H1 (cell line): ENCODE measurements around the gene DHX32. TPM values are rescaled to one million over a fixed set of nuclear protein-coding genes. Genes with fewer than 3 reads are reported as not detected.

ENCODE experiments used
- CTCF ChIA-PET: fragments of 300-600 bp; sonication (Branson Sonifier 250); formaldehyde crosslinking; loops from one replicate; lab custom pipeline; 2021; ENCODE audit not compliant: partially characterized antibody; lab: Charles Lee
- POLR2A ChIA-PET: fragments of 300-600 bp; sonication (Branson Sonifier 250); formaldehyde crosslinking; loops from one replicate; lab custom pipeline; 2021; ENCODE audit warnings: inconsistent platforms; ENCODE audit not compliant: partially characterized antibody; lab: Charles Lee
- DNase-seq, 2 experiments: peaks; one replicate each; pipeline versions ENCODE4 v3.0.0 to v3.0.0-alpha.2; 2010 to 2022; ENCODE audit warnings: low spot score in 2 of 2, low read depth in 1 of 2, mixed read lengths in 1 of 2
- FAIRE-seq: peaks from 2 replicates; lab custom pipeline; 2011; peaks lifted over from hg19 to GRCh38; lab: Jason Lieb, UNC
- H2AFZ ChIP-seq: 2 replicates; pipeline ENCODE4 v1.8.1; 2012; ENCODE audit warnings: low read length, inconsistent platforms
- H2AK5ac ChIP-seq: 2 replicates; pipeline ENCODE4 v1.6.1; 2013; ENCODE audit warnings: low read depth, low read length
- H2BK120ac ChIP-seq: replicated peaks from 2 replicates; pipeline ENCODE3; 2013; ENCODE audit warnings: low read depth, low read length, inconsistent platforms
- H2BK12ac ChIP-seq: 2 replicates; pipeline ENCODE4 v1.6.1; 2013; ENCODE audit warnings: low read depth, low read length
- H2BK15ac ChIP-seq: 2 replicates; pipeline ENCODE4 v1.6.1; 2013; ENCODE audit warnings: low read length
- H2BK20ac ChIP-seq: 2 replicates; pipeline ENCODE4 v1.6.1; 2013; ENCODE audit warnings: low read length
- H2BK5ac ChIP-seq: 2 replicates; pipeline ENCODE4 v1.6.1; 2013; ENCODE audit warnings: low read depth, low read length
- H3K14ac ChIP-seq: 2 replicates; pipeline ENCODE4 v1.6.1; 2013; ENCODE audit warnings: inconsistent platforms; ENCODE audit not compliant: insufficient read length
- H3K18ac ChIP-seq: 2 replicates; pipeline ENCODE4 v1.6.1; 2013; ENCODE audit warnings: low read length; ENCODE audit errors: extremely low read depth
- H3K23ac ChIP-seq: 2 replicates; pipeline ENCODE4 v1.6.1; 2013; ENCODE audit warnings: inconsistent platforms; ENCODE audit not compliant: insufficient read length
- H3K23me2 ChIP-seq: 2 replicates; pipeline ENCODE4 v1.6.1; 2013; ENCODE audit warnings: low read depth, low read length
- H3K27ac ChIP-seq: 2 replicates; pipeline ENCODE4 v1.6.1; 2011; ENCODE audit warnings: low read depth, low read length, inconsistent platforms
- H3K27me3 ChIP-seq, 4 experiments: replicated peaks in 1 of 4; 1 replicate in 1 of 4; 2 replicates in 3 of 4; pipeline versions ENCODE4 v1.6.1 to v1.8.1; 2011 to 2013; ENCODE audit warnings: low read length in 3 of 4, mild to moderate bottlenecking in 3 of 4, inconsistent platforms in 2 of 4, mixed read lengths in 2 of 4, moderate library complexity in 1 of 4; ENCODE audit not compliant: control insufficient read depth in 3 of 4, insufficient read depth in 3 of 4; ENCODE audit errors: extremely low read depth in 1 of 4
- H3K36me3 ChIP-seq, 4 experiments: 2 replicates each; pipeline versions ENCODE4 v1.6.1 to v1.8.1; 2011 to 2013; ENCODE audit warnings: mild to moderate bottlenecking in 4 of 4, low read length in 3 of 4, moderate library complexity in 2 of 4, control low read depth in 1 of 4, inconsistent platforms in 1 of 4; ENCODE audit not compliant: insufficient read depth in 4 of 4, control insufficient read depth in 2 of 4
- H3K4ac ChIP-seq: replicated peaks from 2 replicates; pipeline ENCODE3; 2013; ENCODE audit warnings: low read length, low read depth, mixed read lengths, inconsistent platforms; ENCODE audit not compliant: insufficient read length
- H3K4me1 ChIP-seq, 4 experiments: replicated peaks in 1 of 4; 1 replicate in 1 of 4; 2 replicates in 3 of 4; pipeline versions ENCODE4 v1.6.1 to v1.8.1; 2011 to 2013; ENCODE audit warnings: low read length in 3 of 4, inconsistent platforms in 2 of 4, mixed read lengths in 1 of 4; ENCODE audit not compliant: insufficient read depth in 4 of 4, control insufficient read depth in 3 of 4
- H3K4me2 ChIP-seq, 2 experiments: 2 replicates each; pipeline versions ENCODE4 v1.6.1 to v1.8.1; 2011 to 2013; ENCODE audit warnings: low read depth in 2 of 2, low read length in 2 of 2, control low read depth in 1 of 2, inconsistent platforms in 1 of 2, mild to moderate bottlenecking in 1 of 2; ENCODE audit not compliant: insufficient read depth in 1 of 2
- H3K4me3 ChIP-seq, 4 experiments: fragments of 200-600, 300-600 bp in 1 of 4; sonication (generic), shearing (Covaris generic), sonication (Bioruptor Twin) in 1 of 4; 2 replicates each; pipeline versions ENCODE4 v1.5.1 to v1.8.1; 2011 to 2016; ENCODE audit warnings: low read length in 4 of 4, low read depth in 3 of 4, control low read depth in 2 of 4, inconsistent platforms in 2 of 4, mild to moderate bottlenecking in 2 of 4, mixed read lengths in 1 of 4, moderate library complexity in 1 of 4; ENCODE audit not compliant: insufficient read depth in 2 of 4; ENCODE audit errors: extremely low read depth in 1 of 4
- H3K56ac ChIP-seq: replicated peaks from 2 replicates; pipeline ENCODE3; 2013; ENCODE audit warnings: low read depth, mild to moderate bottlenecking, mixed read lengths, low read length, inconsistent platforms; ENCODE audit not compliant: insufficient read length
- H3K79me1 ChIP-seq: 2 replicates; pipeline ENCODE4 v1.6.1; 2013; ENCODE audit warnings: low read depth, low read length, control low read depth
- H3K79me2 ChIP-seq, 2 experiments: 2 replicates each; pipeline versions ENCODE4 v1.6.1 to v1.8.1; 2012 to 2013; ENCODE audit warnings: low read length in 2 of 2, mild to moderate bottlenecking in 2 of 2, inconsistent platforms in 1 of 2; ENCODE audit not compliant: insufficient read depth in 2 of 2, control insufficient read depth in 1 of 2
- H3K9ac ChIP-seq, 4 experiments: replicated peaks in 1 of 4; 1 replicate in 1 of 4; 2 replicates in 3 of 4; pipeline versions ENCODE4 v1.6.1 to v1.8.1; 2011 to 2013; ENCODE audit warnings: low read depth in 3 of 4, low read length in 3 of 4, control low read depth in 2 of 4, mild to moderate bottlenecking in 2 of 4, moderate library complexity in 2 of 4, inconsistent platforms in 1 of 4; ENCODE audit errors: extremely low read depth in 1 of 4
- H3K9me3 ChIP-seq, 2 experiments: 2 replicates each; pipeline versions ENCODE4 v1.6.1 to v1.8.1; 2012 to 2013; ENCODE audit warnings: mild to moderate bottlenecking in 2 of 2, moderate library complexity in 2 of 2, control low read depth in 1 of 2, inconsistent platforms in 1 of 2, low read depth in 1 of 2, low read length in 1 of 2, mixed read lengths in 1 of 2; ENCODE audit not compliant: insufficient read depth in 2 of 2
- H4K20me1 ChIP-seq, 2 experiments: replicated peaks in 1 of 2; 2 replicates each; pipeline versions ENCODE3 to v1.8.1; 2011 to 2013; ENCODE audit warnings: inconsistent platforms in 2 of 2, low read length in 2 of 2, mild to moderate bottlenecking in 1 of 2; ENCODE audit not compliant: insufficient read depth in 2 of 2, control insufficient read depth in 1 of 2
- H4K5ac ChIP-seq: 2 replicates; pipeline ENCODE4 v1.6.1; 2013; ENCODE audit warnings: low read length, low read depth, mixed read lengths, inconsistent platforms; ENCODE audit not compliant: insufficient read length
- H4K8ac ChIP-seq: 2 replicates; pipeline ENCODE4 v1.8.0; 2013; ENCODE audit warnings: mild to moderate bottlenecking, moderate library complexity, low read length, inconsistent platforms; ENCODE audit not compliant: insufficient read depth; ENCODE audit errors: extremely low read depth
- H4K91ac ChIP-seq: replicated peaks from 2 replicates; pipeline ENCODE3; 2013; ENCODE audit warnings: low read length, mixed read lengths, inconsistent platforms; ENCODE audit not compliant: insufficient read length
- EZH2 ChIP-seq: fragments of 200-600 bp; sonication (generic); IDR thresholded peaks from 2 replicates; pipeline ENCODE4 v1.7.1; 2012; ENCODE audit warnings: low read depth, mild to moderate bottlenecking, moderate library complexity, low read length, inconsistent platforms; ENCODE audit not compliant: severe bottlenecking
- POLR2A ChIP-seq, 2 experiments: IDR thresholded peaks; 1 replicate in 1 of 2; 2 replicates in 1 of 2; pipeline ENCODE4 v1.6.1; 2011; ENCODE audit warnings: low read depth in 2 of 2, low read length in 2 of 2, mild to moderate bottlenecking in 2 of 2; ENCODE audit errors: control extremely low read depth in 1 of 2
- POU5F1 ChIP-seq: IDR thresholded peaks from 2 replicates; pipeline ENCODE4 v1.6.1; 2011; ENCODE audit warnings: low read depth, mild to moderate bottlenecking, low read length, moderate library complexity
- SP2 ChIP-seq: IDR thresholded peaks from 2 replicates; pipeline ENCODE4 v1.6.1; 2012; ENCODE audit warnings: mild to moderate bottlenecking, low read length, inconsistent platforms
- TAF7 ChIP-seq: optimal IDR thresholded peaks from 2 replicates; pipeline ENCODE3; 2011; ENCODE audit warnings: low read depth, mild to moderate bottlenecking, inconsistent platforms, low read length, moderate library complexity, borderline replicate concordance
- WGBS, 2 experiments: shearing (Covaris generic) in 1 of 2; methylation state at CpG; one replicate each; pipeline versions ENCODE4 v1.1.6 to v1.1.7; 2013 to 2015; ENCODE audit warnings: low lambda C conversion rate in 2 of 2, mixed read lengths in 2 of 2, inconsistent platforms in 1 of 2, low coverage in 1 of 2, missing lambda C conversion rate in 1 of 2; ENCODE audit not compliant: insufficient replicate concordance in 2 of 2, insufficient coverage in 1 of 2, insufficient read length in 1 of 2; ENCODE audit errors: extremely low coverage in 1 of 2, missing lambda C conversion rate in 1 of 2; 5-methylcytosine and 5-hydroxymethylcytosine counted together
- polyA plus RNA-seq, 7 experiments: library from polyadenylated mRNA; depleted of rRNA in 3 of 7; stranded (reverse) in 5 of 7; unstranded in 2 of 7; fragments of >200 nt in 5 of 7; fragments of 200-250 nt in 2 of 7; gene quantifications; 1 replicate in 5 of 7; 2 replicates in 1 of 7; 4 replicates in 1 of 7; pipeline versions ENCODE4 v1.2.1 to v1.2.3, GENCODE V29; 2011 to 2013; ENCODE audit warnings: missing spikeins in 2 of 7, mixed read lengths in 2 of 7
- total RNA-seq: library from RNA; stranded (reverse); fragmentation: NEBNext Ultra II Directional; extraction: Animal tissue kit (Norgen Biotek cat#: 25700); gene quantifications from 2 replicates; pipeline ENCODE4 v1.2.1, GENCODE V29; 2021

Gene DHX32
- total and polyA plus RNA-seq, 2 of the 8 experiments (the other 6 are each of a cell fraction or from before 2014, with no cell fraction given): 12.4 to 15.8 TPM

DNA sequence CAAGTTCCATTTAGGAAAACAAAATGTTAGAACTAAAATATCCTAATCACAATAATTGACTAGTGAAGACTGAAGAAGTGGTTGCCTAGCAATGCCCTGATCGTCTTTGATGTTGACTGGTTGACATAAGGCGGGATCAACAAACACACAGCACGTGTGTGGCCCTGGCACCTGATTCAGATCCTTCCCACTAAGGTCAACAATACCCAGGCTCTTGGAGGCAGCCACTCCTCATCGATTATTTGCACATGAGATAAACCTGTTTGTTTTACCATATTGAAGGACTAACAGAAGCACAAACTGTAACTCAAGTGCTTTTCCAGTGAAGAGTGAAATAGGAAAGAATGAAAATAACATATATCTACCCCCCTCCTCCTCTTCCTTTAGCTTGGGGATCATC is 30.9 kb upstream of the DHX32 start:
- CTCF ChIA-PET: interaction anchor here (1.6 kb wide), 1 partner anchor 22 kb away, joined by 4 read pairs; no protein-coding TSS in a partner anchor
- WGBS, 2 experiments: 81% methylated on average over 4 of the region's 4 CpGs; no CpG with 5 or more reads in 1 of the 2 experiments
- H3K56ac ChIP-seq: no peak overlapping the region
- no peaks in the 10 kb centered on the region; the same call in 1 of the 2 replicates for H3K23me2 ChIP-seq
- no peak overlapping the region for H3K23ac ChIP-seq
- H3K4me3 ChIP-seq: no peak overlapping the region
- H3K36me3 ChIP-seq: no peaks in the 10 kb centered on the region
- H4K20me1 ChIP-seq: no peaks in the 10 kb centered on the region
- H2AK5ac ChIP-seq: no peak overlapping the region
- no peak overlapping the region for H2AFZ ChIP-seq
- no peak overlapping the region for H3K27ac ChIP-seq
- DNase-seq: no peak
- peaks cover 5 to 6% of the 10 kb centered on the region in 2 experiments; a peak in 1 of 4 replicates for H3K9me3 ChIP-seq
- no peak overlapping the region for H4K91ac ChIP-seq
- H2BK5ac ChIP-seq: no peak overlapping the region
- H3K18ac ChIP-seq: no peak overlapping the region
- H3K9ac ChIP-seq: no peak overlapping the region
- no peak for TF ChIP-seq EZH2
- TF ChIP-seq POU5F1: no peak
- no peak for TF ChIP-seq POLR2A (IDR thresholded peaks at IDR 0.05; ENCODE audit: control extremely low read depth in 1 of 2, low read depth in 2 of 2, low read length in 2 of 2)
- no peak for TF ChIP-seq SP2
- no peak for TF ChIP-seq TAF7
- H2BK15ac ChIP-seq: no peak overlapping the region
- no peak for FAIRE-seq
- H4K8ac ChIP-seq: no peak overlapping the region
- no peaks in the 10 kb centered on the region for H3K79me1 ChIP-seq
- H3K14ac ChIP-seq: no peak overlapping the region
- no peak overlapping the region for H4K5ac ChIP-seq
- H3K4me1 ChIP-seq: no peaks in the 10 kb centered on the region
- no peak overlapping the region for H2BK12ac ChIP-seq
- H3K4ac ChIP-seq: no peak overlapping the region
- H3K79me2 ChIP-seq: no peaks in the 10 kb centered on the region
- H2BK120ac ChIP-seq: no peak overlapping the region
- no peak overlapping the region for H2BK20ac ChIP-seq
- no peak overlapping the region for H3K4me2 ChIP-seq
- H3K27me3 ChIP-seq: no peaks in the 10 kb centered on the region
- POLR2A ChIA-PET: no interaction called here
